ENCODE results near the gene LMAN2.
A peak's percentile ranks its signal among the peaks of the same experiment; 100 is the strongest.
"Not testable (repeated sequence)": the region's sequence is repeated elsewhere in the genome, so short reads cannot be mapped to it uniquely, and the experiment has no call there.

The LMAN2 gene

DNA sequence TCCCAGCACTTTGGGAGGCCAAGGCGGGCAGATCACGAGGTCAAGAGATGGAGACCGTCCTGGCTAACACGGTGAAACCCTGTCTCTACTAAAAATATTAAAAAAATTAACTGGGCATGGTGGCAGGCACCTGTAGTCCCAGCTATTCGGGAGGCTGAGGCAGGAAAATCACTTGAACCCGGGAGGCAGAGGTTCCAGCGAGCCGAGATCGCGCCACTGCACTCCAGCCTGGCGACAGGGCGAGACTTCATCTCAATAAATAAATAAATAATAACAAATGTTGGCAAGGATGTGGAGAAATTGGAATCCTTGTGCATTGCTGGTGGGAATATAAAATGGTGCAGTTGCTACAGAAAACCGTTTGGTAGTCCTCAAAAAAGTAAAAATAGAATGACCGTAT, 8.5 kb downstream of the LMAN2 start:
- DNase-seq: not testable (repeated sequence)

DNA sequence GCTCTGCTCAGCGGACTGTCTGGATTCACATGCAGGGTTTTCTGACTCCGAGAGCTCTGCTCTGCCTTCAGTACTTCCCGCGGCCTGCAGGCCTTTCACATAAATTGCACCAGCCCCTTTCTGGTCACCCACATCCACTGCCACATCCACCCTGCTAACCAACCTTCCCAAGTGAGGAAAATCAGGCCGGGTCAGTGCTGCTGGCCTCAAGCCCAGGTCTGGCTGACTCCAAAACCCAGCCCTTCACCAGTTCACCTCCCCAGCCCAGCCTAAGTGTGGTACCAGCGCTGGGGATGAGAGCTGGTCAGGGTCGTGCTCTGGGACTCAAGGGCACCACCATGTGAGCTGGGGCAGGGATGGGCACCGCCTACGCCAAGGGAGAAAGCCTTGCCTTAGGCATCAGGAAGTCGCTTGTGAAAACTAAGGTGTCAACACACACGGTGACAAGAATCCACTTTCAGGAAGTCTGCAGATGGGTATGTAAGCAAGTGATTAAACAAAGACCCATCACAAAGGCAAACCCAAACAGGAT, 12.3 kb downstream of the LMAN2 start:
- no peak for DNase-seq

DNA sequence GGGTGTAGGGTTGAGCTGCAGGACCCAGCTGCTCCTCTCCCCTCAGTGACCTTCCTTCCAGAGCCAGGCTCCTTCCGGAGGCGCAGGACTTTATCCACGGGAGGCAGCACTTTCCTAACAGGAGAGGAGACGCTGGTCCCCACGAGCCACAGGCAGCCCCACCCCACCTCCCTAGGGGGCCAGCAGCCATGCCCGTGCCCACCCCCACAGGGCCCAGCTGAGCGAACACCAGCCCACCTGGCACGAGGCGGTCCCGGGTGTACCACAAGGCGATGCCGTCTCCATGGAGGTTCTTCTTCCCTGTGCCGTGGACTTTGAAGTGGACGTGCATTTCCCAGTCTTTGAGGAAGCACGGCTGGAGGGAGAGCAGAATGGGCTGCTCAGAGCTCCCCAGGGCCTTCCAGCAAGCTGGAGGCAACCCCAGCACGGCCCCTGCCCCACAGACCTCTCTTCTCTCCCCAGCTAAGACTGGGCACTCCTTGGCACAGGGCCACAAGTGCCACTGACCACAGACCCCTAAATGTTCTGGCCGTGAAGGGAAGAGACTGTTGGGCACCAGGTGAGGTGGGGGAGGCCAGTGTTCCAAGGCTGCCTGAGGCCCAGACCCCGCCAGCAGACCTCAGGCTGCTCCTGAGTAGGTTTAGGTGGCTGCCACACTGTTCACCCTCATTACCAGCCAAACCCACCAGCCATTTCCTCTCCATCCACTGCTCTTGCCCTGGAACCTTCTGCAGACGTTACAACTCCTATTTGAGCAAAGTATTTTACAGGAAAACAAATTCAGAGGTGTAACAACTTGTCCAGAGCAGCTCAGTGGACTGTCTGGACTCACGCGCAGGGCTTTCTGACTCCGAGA, 13.0 kb downstream of the LMAN2 start:
- DNase-seq: no peak

DNA sequence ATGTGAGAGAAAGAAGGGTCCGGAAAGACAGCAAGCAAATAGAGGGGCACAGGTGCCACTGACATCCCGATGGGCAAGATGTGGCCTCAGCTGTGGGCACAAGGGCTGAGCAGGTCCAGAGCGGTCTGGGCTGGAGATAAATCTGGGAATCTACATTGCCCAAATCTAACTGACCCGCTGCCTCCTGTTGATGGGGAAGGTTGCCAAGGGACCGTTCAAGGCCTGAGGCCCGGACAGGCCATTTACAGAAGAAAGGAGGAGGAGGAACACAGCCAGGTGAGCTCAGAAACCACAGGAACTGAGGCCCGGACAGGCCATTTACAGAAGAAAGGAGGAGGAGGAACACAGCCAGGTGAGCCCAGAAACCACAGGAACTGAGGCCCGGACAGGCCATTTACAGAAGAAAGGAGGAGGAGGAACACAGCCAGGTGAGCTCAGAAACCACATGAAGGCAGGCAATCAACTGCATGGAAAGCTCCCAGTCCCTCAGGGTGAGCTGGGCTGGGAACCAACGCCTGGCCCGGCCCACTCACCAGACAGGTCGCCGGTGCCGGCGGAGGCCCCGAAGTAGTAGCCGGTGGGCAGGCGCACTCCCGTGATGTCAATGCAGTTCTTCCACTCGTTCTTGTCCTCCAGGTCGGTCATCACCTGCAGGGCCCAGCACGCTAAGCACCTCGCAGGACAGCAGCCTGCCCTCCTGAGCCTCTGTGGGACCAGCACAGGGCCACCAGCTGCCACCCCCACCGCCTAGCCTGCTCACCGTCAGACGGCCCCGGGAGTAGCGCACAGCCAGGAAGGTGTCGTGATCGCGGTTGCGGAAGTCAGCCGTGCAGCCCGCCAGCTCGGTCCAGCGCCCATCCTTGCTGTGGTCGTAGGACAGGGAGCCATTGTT, 14.6 kb downstream of the LMAN2 start:
- DNase-seq: no peak

DNA sequence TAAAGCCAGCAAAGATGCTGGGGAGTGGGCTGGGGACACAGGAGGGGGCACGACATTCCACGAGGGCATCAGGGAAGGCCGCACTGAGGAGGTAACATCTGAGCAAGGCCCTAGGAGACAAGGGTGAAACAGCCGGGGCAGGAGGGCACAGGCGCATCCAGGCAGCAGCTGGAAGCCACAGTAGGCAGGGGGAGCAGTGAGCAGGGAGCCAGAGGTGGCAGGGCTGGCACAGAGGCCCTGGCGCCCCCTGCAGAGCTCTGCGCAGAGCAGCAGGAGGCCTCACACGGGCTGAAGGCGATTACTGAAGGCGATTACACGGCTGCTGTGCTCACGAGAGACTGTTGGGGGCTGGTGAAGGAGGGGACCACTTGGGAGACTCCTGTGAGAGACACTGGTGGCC, 15.4 kb downstream of the LMAN2 start:
- DNase-seq: peak; percentile 18

DNA sequence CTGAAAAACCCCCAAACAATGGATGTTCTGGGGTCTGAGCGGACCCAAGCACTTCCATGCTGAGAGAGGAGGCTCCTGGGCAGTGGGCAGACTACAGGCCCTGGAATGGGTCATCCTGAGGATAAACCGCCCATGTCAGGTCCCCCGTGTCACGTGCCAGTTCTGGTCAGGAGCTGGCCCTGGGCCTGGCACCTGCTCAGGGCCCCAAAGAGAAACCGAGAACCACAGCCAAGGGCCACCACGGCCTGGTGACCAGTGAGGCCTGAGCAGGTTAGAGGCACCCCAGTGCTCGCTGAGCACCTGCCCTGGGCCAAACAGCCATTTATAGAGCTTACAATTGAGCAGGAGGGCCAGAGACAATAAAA, 15.8 kb downstream of the LMAN2 start:
- DNase-seq: no peak

DNA sequence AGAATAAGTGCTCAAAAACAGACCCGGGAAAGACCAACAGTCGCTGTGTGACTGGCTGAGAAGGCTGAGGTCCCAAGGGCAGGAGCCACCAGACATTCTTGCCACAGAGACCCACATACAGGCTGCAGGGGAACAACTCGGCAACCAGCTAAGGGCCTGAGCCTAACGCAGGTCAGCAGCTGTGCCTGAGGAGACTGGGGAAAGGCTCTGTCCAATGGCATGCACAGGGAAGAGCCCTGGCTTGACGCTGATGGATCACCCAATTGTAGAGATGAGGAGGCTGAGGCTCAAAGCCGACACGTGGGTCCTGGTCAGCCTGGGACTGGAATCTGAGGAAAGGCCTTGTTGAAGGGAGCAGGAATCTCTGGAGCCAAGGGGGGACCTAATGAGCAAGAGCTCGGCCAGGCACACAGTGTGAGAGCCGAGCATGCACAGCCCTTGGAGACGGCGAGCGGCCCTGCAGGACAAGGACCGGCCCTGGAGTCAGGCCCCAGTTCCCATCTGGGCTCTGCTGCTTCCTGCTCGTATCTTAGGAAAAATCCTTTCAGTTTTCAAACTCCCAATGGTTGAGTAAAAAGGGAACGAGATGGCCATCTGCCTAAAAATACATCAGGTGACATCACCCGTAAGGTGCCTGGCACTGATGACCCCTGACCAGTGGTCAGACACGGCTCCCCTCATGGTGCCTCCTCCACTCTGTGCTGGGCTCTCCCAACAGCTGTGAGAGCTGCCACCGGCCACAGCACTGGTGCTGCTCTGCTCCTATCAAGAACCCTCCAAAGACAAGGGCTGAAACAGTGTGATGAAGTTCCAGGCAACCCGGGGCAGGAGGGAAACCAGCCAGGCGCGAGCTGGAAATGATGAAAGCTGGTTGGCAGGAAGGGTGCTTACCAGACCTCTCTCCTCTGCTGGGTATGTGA, 16.4 kb downstream of the LMAN2 start:
- DNase-seq: no peak

DNA sequence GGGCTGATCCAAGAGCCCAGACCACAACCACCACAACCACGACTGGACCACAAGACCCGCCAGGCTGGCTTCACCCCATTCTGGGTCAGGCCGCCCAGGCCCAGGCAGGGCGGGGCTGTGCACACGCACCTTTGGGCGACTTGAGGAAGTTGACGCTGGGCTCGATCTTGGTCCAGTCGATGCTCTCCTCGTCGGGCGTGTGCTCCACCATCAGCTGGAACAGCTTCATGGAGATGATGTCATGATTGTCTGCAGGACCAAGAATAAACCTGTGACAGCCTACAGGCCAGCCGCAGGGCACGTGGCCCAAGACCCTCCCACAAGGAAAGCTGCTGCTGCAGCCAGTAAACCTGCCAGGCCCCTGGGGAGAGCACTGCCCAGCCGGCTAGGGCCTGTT, 17.3 kb downstream of the LMAN2 start:
- no peak for DNase-seq

DNA sequence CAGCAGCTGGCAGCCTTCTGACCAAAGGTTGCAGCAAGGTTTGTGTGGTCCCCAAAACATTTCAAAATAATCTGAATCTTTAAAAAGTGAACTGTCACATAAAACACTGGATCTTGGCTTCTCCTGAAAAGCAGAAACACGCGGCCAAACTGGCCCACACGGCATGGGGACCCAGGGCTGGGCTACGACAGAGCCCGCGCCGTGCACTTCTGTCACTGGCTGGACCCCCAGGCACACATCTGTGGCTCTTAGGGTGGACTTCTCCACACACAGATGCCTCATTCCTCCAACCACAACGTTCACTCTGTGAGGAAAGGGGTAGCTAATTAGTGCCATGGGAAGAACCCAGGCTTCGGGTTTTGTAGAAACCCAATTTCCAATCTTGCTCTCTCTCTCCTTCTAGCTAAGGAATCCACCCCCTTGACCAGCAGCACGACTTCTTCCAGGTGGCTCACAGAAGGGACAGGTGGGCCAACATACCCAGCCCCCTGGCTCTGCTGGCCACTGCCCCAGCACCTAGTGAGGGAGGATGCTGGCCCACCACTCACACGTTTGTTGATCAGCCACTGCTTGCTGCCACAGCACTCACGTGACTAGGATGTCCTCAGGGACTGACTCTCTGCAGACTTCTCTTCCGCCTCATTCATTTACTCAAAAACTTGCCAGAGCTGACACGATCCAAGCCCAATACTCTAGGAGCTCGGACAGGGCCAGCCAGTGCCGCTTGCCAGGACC, 17.9 kb downstream of the LMAN2 start:
- no peak for DNase-seq

DNA sequence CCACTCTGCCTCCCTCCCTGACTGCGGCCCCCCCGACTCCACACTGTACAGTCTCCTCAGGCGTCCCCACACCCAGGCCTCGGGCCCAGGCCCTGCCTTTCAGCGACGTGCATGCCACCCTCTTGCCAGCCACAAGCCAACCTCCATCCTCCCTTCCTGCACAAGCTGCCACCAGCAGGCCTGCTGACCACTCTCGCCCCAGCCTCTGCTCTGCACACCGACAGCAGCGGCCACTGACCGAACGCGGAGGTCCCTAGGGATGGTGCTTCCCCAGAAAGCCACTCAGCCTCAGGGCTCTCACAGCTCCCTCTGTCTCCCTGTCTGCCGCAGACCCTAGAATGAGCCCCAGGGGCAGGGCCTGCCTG, 18.6 kb downstream of the LMAN2 start:
- no peak for DNase-seq

DNA sequence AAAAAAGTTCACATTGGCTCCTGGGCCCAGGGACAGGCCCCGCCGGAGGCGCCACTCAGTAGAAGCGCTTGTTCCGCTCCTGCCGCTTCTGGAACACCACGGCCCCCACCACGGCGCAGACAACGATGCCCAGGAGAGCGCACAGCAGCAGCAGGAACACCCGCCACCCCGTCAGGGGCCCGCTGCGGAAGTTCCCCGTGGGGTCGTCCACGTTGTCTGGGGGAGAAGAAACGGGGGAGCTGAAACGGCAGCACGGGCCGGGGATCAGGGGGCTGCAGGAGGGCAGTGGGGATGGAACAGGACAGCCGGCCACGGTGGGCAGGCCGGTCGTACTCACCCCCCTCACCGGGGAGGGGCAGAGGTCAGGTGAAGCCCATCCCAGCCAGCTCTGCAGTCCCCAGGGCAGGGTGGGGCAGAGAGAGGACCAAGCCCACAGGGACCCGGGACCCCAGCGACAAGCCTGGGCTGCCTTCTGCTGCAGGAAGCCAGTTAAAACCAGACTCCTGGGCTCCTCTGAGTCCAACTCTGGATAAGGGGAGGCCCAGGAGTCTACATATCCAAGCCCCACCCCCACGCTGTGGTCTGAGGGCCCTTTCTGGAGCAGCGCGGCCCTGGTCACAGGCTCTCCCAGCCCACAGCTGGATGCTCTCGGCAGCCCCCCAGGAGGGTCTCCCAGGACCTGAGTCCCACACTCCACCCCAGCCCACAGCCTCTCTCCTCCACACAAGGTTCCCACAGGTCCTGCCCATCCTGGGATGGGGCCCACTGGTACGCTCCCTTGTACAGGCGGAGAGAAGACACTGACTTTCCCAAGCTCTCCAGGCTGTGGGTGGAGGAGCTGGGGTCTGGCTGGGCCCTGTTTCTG, 19.2 kb downstream of the LMAN2 start:
- DNase-seq: no peak

DNA sequence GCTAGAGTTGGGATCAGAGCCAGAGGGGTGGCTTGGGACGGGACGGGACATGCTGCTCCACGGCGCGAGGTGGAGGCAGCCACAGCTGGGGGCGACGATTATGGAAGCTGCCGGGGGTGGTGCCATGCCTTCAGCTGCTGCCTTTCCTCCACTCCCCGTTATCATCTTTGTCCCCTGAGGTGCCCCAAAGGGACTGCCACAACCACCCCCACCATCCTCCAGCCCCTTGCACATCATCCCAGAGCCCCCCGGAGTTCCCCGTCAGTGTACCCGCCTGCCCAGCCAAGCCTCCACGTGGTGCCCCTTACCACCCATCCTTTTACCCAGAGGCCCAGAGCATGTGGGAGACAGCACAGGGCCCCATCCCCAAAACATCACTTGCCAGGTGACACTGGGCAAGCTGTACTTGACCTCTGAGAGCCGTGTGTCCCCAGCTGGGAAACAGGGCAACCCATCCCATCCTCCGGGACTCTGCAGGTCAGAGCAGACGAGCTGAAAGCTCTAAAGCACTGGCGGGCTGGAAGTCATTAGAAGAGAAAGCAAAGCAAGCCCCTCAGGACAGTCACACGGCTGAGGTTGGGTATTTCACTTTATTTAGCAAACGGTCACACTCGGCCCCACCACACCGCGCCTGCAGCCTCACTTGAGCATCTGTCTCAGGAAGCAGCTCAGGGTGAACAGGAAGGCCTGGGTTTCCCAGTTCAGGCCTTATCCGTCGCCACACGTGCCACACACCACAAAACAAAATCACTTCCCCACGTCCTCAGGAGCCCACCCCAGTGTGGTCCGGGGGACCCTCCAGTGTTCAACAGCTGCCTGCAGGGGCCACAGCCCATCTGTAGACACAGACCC, 20.3 kb downstream of the LMAN2 start:
- no peak for DNase-seq

DNA sequence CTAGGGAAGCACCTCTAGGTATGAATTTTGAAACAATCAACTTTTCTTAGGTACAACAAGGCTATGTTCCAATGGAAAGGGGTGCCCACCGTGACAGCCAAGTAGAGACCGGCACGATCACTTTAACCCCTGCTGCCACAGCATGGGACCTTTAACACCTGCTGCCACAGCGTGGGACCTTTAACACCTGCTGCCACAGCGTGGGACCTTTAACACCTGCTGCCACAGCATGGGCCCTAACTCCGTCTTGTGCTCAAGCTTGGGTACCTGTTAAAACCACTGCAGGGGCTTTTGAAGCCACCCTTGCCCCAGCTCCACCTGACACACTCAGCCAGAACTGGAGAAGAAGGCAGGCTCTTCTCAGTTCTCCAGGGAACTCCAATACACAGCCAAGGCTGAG, 21.6 kb downstream of the LMAN2 start:
- DNase-seq: no peak

DNA sequence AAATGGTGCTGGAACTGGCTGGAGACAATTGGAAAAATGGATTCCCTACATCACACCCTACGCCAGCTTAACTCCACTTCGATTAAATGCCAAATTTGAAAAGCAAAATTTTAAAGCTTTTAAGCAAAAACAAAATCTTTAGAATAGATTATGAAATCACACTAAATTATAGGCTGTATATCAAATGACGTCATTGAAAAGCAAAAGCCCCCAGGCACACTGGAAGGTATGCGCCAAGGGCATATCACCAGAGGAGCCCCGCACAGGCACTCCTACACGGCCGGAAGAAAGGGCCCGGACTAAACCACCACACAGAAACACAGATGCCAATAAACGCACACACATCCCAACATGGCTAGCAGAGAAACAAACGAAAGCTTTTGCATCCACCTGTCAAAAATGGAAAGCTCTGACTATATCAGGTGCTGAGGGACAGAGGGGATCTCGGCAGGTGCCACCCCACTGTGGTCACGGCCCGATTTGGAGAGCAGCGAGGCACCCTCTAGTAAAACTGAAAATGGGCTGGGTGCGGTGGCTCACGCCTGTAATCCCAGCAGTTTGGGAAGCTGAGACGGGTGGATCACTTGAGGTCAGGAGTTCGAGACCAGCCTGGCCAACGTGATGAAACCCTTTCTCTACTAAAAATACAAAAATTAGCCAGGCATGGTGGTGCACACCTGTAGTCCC, 22.8 kb downstream of the LMAN2 start:
- no peak for DNase-seq

DNA sequence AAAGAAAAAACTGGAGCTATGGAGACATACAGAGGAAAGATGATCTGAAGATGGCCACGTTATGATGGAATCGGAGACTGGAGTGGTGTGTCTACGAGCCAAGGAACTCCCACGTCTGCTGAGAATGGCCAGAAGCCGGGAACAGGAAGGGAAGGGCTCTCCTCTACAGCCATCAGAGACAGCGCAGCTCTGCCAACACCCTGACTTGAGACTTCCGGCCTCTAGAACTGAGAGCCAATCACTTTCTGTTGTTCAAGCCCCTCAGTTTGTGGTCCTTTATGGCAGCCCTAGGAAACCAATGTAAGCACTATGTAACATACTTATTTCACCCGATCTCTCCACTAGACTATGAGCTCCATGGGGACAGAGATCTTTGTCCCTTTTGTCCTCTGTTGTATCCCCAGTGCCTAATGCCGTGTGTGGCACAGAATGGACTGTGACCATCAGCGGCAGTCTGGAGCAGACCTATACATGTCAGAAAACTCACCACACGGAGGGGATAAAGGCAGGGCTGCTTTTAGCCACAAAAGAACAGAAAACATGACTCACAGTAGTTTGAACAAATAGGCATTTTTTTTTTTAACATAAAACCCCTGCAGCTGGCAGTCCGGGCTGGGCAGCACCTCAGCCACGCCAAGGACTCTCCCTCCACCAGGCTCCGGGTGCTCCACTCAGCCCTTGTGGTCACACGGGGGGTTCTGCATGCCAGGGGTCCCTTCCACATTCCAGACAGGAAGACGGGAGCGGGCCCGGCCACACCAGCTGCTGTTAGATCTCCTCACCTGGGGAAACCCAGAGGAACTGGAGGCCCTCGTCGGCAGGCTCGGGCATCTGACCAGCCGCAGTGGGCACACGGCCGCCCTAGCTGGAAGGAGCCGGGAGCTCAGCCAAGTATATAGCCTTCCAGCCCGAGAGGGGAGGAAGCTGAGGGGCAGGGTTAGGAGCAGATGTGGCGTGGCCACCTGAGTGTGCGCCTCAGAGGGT, 23.6 kb downstream of the LMAN2 start:
- DNase-seq: no peak

DNA sequence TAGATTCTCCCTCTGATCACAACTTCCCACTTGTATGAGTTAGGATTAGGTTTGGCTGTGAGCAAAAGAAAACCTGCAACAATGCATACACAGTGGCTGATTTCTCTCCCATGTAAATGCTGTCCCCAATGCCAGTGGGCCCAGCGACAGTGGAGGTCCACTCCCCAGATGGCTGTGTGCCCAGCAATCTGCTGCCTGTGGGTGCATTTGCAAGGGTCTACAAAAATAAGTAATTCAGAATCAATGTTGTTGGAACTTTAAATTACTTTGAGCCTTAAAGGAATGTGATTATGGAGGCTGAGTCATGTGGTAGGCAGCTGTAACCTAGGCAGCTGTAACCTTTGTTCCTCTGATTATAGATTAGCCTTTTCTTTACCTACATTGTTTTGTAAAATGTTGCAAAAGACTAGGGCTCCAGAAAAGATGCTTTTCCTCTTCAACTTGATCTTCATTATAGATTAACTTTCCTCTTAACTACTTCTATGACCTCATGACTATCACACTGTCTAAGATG, 25.5 kb downstream of the LMAN2 start:
- no peak for DNase-seq

DNA sequence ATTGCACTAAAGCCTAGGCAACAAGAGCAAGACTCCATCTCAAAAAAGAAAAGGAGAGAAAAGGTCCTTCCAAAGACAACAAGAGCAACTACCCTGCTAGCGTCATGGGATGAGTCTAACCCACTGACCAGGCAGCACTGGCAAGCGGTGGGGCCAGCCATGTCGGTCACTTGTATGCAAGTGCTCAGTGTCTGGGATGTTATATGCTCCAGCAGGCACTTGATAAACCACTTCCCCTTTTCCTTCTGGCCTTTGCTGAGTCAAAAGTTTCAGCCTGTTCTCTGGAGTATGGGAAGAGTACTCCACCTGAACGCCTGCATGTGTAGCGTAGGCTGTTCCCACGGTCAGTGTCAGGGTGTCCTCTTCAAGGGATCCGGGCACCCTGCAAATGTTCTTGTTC, 30.6 kb downstream of the LMAN2 start:
- no peak for DNase-seq

All from CD4-positive, alpha-beta T cell treated with Interleukin-21 for 1 hour (primary cell).